ENCODE data around the gene KIF5A. TPM values are rescaled to one million over a fixed set of nuclear protein-coding genes. Genes with fewer than 3 reads are reported as not detected.

KIF5A gene
- total RNA-seq, 3 donors from 2014 or later (not counting 1 experiment from before 2014, with no cell fraction given) = 0.09 to 0.40 (median 0.16) TPM

DNA sequence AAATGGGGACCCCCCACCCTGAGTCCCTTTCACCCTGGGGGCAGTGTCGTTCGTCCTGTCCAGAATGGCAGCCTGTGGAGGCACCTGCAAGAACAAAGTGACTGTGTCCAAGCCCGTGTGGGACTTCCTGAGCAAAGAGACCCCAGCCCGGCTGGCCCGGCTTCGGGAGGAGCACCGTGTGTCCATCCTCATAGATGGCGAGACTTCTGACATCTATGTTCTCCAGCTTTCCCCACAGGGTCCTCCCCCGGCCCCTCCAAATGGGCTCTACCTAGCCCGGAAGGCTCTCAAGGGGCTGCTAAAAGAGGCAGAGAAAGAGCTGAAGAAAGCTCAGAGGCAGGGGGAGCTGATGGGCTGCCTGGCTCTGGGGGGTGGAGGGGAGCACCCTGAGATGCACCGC, 57.0 kb downstream of the KIF5A start:
- H3K27ac Mint-ChIP-seq = peak overlapping the region; percentile 53 to 92

GRCh38 chr12:57607958-57608663, 58.3 kb downstream of the KIF5A start:
- Histone ChIP-seq H3K4me3 (ENCODE audit: low read length) (no peak overlapping the region), H3K27ac (ENCODE audit: low read length) (no peak overlapping the region), H3K36me3 (ENCODE audit: control insufficient read depth, insufficient read depth, low read length) (peaks cover 4% of the 10 kb centered on the region), H3K4me1 (ENCODE audit: control insufficient read depth, insufficient read depth, low read length) (peaks cover 45% of the 10 kb centered on the region), H3K9me3 (ENCODE audit: control insufficient read depth, insufficient read depth, low read length) (no peaks in the 10 kb centered on the region), H3K27me3 (ENCODE audit: control insufficient read depth, insufficient read depth, low read length) (peaks cover 5% of the 10 kb centered on the region)
- ATAC-seq = no peak
- Mint-ChIP-seq H3K27me3 (ENCODE audit: low read depth in 2 of 2) (no peaks in the 10 kb centered on the region), H3K4me3 (no peak overlapping the region), H3K27ac (peak overlapping the region in 1 of 2 donors; percentile 6), H3K9me3 (no peaks in the 10 kb centered on the region), H3K4me1 (peaks cover 31 to 47% of the 10 kb centered on the region in 2 donors), H3K36me3 (no peaks in the 10 kb centered on the region)
- no peak for DNase-seq
- TF ChIP-seq, protein P1, sequence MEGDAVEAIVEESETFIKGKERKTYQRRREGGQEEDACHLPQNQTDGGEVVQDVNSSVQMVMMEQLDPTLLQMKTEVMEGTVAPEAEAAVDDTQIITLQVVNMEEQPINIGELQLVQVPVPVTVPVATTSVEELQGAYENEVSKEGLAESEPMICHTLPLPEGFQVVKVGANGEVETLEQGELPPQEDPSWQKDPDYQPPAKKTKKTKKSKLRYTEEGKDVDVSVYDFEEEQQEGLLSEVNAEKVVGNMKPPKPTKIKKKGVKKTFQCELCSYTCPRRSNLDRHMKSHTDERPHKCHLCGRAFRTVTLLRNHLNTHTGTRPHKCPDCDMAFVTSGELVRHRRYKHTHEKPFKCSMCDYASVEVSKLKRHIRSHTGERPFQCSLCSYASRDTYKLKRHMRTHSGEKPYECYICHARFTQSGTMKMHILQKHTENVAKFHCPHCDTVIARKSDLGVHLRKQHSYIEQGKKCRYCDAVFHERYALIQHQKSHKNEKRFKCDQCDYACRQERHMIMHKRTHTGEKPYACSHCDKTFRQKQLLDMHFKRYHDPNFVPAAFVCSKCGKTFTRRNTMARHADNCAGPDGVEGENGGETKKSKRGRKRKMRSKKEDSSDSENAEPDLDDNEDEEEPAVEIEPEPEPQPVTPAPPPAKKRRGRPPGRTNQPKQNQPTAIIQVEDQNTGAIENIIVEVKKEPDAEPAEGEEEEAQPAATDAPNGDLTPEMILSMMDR (IDR thresholded peaks at IDR 0.05) = no peak
- 96% methylated on average over 12 of the region's 12 CpGs for WGBS (ENCODE audit: insufficient coverage)
- intact Hi-C loops (cut with micrococcal nuclease) = no loop called here

More for the DNA sequence above, 57.0 kb downstream of the KIF5A start:
- DNase-seq (no peak), ATAC-seq (no peak)
- peaks cover 11% of the 10 kb centered on the region for H3K36me3 ChIP-seq (ENCODE audit: control insufficient read depth, insufficient read depth, low read length)
- Mint-ChIP-seq H3K9me3 (no peaks in the 10 kb centered on the region), H3K27me3 (ENCODE audit: low read depth in 2 of 2) (no peaks in the 10 kb centered on the region), H3K36me3 (no peaks in the 10 kb centered on the region), H3K4me3 (peak overlapping the region; percentile 25), H3K4me1 (peaks cover 40 to 60% of the 10 kb centered on the region in 2 donors)
- peaks cover 46% of the 10 kb centered on the region for H3K4me1 ChIP-seq (ENCODE audit: control insufficient read depth, insufficient read depth, low read length)
- WGBS (ENCODE audit: insufficient coverage) = 96% methylated on average over 10 of the region's 11 CpGs
- TF ChIP-seq, protein P1 (IDR thresholded peaks at IDR 0.05) = no peak
- no peaks in the 10 kb centered on the region for H3K27me3 ChIP-seq (ENCODE audit: control insufficient read depth, insufficient read depth, low read length)
- no peak overlapping the region for H3K27ac ChIP-seq (ENCODE audit: low read length)
- no peak overlapping the region for H3K4me3 ChIP-seq (ENCODE audit: low read length)
- intact Hi-C loops (cut with micrococcal nuclease) = no loop called here
- H3K9me3 ChIP-seq (ENCODE audit: control insufficient read depth, insufficient read depth, low read length) = no peaks in the 10 kb centered on the region

- Mint-ChIP-seq H3K4me1 (peaks cover 19 to 36% of the 10 kb centered on the region in 2 donors), H3K36me3 (no peaks in the 10 kb centered on the region), H3K27ac (no peak overlapping the region), H3K9me3 (no peaks in the 10 kb centered on the region), H3K4me3 (no peak overlapping the region), H3K27me3 (ENCODE audit: low read depth in 2 of 2) (no peaks in the 10 kb centered on the region)
- peaks cover 4% of the 10 kb centered on the region for H3K36me3 ChIP-seq (ENCODE audit: control insufficient read depth, insufficient read depth, low read length)
- ATAC-seq = no peak
- no peak overlapping the region for H3K4me3 ChIP-seq (ENCODE audit: low read length)
- WGBS (ENCODE audit: insufficient coverage) = 95% methylated on average over 16 of the region's 19 CpGs
- no peak for DNase-seq
- TF ChIP-seq, protein P1 (IDR thresholded peaks at IDR 0.05) = no peak
- peaks cover 5% of the 10 kb centered on the region for H3K27me3 ChIP-seq (ENCODE audit: control insufficient read depth, insufficient read depth, low read length)
- intact Hi-C loops (cut with micrococcal nuclease) = no loop called here
- H3K9me3 ChIP-seq (ENCODE audit: control insufficient read depth, insufficient read depth, low read length) = no peaks in the 10 kb centered on the region
- peaks cover 44% of the 10 kb centered on the region for H3K4me1 ChIP-seq (ENCODE audit: control insufficient read depth, insufficient read depth, low read length)
- H3K27ac ChIP-seq (ENCODE audit: low read length) = no peak overlapping the region
Measured at GRCh38 chr12:57609101-57609780, 59.4 kb downstream of the KIF5A start.
